HCT116 (cell line): Measurements from ENCODE around the gene ASB4.

Source experiments
- EZH2 ChIP-seq: fragments of 200-600 bp; sonication (generic); IDR thresholded peaks from 2 replicates; pipeline ENCODE4 v1.6.1; 2017; ENCODE audit warnings: antibody characterized with exemption, mixed run types
- RAD21 ChIP-seq: IDR thresholded peaks from 2 replicates; pipeline ENCODE4 v1.6.1; 2012; ENCODE audit warnings: low read depth, mild to moderate bottlenecking
- SP1 ChIP-seq: IDR thresholded peaks from 2 replicates; pipeline ENCODE4 v1.6.1; 2012; ENCODE audit warnings: low read depth
- TF ChIP-seq, protein P1 (sequence below), 3 experiments: fragments of 200-600 bp in 1 of 3; sonication (generic) in 1 of 3; IDR thresholded peaks in 2 of 3; conservative IDR thresholded peaks in 1 of 3; 2 replicates each; pipeline ENCODE4 v1.5.1; 2012 to 2017; ENCODE audit warnings: low read depth in 2 of 3, low read length in 2 of 3, antibody characterized with exemption in 1 of 3, borderline replicate concordance in 1 of 3, control low read depth in 1 of 3, mild to moderate bottlenecking in 1 of 3, mixed read lengths in 1 of 3, mixed run types in 1 of 3, moderate library complexity in 1 of 3; ENCODE audit not compliant: insufficient read depth in 1 of 3
- TF ChIP-seq, protein P2 (sequence below): IDR thresholded peaks from 2 replicates; pipeline ENCODE4 v1.6.1; 2011; ENCODE audit warnings: mild to moderate bottlenecking, low read length, moderate library complexity; ENCODE audit not compliant: insufficient replicate concordance; ENCODE audit errors: extremely low read depth
- TF ChIP-seq, protein P3 (sequence below): IDR thresholded peaks from 2 replicates; pipeline ENCODE4 v1.6.1; 2012
- TF ChIP-seq, protein P4 (sequence below): IDR thresholded peaks from 2 replicates; pipeline ENCODE4 v1.6.1; 2012; ENCODE audit warnings: low read depth

DNA sequence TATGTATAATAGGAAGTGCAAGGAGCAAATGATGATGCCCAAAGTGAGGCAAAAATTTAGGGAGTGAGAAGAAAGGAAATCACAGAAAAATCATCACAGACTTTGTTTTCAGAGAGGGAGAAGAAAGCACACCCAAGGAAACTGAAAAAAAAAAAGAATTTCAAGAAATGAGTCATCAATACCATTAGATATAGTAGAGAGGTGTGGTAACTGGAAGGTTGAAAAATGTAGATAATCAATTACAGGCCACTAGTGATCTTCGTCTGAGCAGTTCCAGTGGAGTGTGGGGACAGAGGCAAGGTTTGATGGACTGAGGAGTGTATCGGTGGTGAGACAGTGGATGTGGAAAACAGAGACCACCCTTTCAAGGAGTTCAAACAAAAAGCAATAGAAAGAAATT, 31.7 kb downstream of the ASB4 start:
- TF ChIP-seq, protein P1, sequence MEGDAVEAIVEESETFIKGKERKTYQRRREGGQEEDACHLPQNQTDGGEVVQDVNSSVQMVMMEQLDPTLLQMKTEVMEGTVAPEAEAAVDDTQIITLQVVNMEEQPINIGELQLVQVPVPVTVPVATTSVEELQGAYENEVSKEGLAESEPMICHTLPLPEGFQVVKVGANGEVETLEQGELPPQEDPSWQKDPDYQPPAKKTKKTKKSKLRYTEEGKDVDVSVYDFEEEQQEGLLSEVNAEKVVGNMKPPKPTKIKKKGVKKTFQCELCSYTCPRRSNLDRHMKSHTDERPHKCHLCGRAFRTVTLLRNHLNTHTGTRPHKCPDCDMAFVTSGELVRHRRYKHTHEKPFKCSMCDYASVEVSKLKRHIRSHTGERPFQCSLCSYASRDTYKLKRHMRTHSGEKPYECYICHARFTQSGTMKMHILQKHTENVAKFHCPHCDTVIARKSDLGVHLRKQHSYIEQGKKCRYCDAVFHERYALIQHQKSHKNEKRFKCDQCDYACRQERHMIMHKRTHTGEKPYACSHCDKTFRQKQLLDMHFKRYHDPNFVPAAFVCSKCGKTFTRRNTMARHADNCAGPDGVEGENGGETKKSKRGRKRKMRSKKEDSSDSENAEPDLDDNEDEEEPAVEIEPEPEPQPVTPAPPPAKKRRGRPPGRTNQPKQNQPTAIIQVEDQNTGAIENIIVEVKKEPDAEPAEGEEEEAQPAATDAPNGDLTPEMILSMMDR (IDR thresholded peaks at IDR 0.05 in 2 of 3, conservative IDR thresholded peaks at IDR 0.05 in 1 of 3; ENCODE audit: borderline replicate concordance in 1 of 3, insufficient read depth in 1 of 3, low read depth in 2 of 3, low read length in 2 of 3) = no peak
- TF ChIP-seq, protein P2, sequence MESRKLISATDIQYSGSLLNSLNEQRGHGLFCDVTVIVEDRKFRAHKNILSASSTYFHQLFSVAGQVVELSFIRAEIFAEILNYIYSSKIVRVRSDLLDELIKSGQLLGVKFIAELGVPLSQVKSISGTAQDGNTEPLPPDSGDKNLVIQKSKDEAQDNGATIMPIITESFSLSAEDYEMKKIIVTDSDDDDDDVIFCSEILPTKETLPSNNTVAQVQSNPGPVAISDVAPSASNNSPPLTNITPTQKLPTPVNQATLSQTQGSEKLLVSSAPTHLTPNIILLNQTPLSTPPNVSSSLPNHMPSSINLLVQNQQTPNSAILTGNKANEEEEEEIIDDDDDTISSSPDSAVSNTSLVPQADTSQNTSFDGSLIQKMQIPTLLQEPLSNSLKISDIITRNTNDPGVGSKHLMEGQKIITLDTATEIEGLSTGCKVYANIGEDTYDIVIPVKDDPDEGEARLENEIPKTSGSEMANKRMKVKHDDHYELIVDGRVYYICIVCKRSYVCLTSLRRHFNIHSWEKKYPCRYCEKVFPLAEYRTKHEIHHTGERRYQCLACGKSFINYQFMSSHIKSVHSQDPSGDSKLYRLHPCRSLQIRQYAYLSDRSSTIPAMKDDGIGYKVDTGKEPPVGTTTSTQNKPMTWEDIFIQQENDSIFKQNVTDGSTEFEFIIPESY = no peak
- TF ChIP-seq EZH2 = no peak
- TF ChIP-seq, protein P3, sequence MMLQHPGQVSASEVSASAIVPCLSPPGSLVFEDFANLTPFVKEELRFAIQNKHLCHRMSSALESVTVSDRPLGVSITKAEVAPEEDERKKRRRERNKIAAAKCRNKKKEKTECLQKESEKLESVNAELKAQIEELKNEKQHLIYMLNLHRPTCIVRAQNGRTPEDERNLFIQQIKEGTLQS = no peak
- TF ChIP-seq RAD21 = no peak
- no peak for TF ChIP-seq SP1
- TF ChIP-seq, protein P4, sequence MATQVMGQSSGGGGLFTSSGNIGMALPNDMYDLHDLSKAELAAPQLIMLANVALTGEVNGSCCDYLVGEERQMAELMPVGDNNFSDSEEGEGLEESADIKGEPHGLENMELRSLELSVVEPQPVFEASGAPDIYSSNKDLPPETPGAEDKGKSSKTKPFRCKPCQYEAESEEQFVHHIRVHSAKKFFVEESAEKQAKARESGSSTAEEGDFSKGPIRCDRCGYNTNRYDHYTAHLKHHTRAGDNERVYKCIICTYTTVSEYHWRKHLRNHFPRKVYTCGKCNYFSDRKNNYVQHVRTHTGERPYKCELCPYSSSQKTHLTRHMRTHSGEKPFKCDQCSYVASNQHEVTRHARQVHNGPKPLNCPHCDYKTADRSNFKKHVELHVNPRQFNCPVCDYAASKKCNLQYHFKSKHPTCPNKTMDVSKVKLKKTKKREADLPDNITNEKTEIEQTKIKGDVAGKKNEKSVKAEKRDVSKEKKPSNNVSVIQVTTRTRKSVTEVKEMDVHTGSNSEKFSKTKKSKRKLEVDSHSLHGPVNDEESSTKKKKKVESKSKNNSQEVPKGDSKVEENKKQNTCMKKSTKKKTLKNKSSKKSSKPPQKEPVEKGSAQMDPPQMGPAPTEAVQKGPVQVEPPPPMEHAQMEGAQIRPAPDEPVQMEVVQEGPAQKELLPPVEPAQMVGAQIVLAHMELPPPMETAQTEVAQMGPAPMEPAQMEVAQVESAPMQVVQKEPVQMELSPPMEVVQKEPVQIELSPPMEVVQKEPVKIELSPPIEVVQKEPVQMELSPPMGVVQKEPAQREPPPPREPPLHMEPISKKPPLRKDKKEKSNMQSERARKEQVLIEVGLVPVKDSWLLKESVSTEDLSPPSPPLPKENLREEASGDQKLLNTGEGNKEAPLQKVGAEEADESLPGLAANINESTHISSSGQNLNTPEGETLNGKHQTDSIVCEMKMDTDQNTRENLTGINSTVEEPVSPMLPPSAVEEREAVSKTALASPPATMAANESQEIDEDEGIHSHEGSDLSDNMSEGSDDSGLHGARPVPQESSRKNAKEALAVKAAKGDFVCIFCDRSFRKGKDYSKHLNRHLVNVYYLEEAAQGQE = no peak
